ENCODE data around the gene ZNF341.

Gene ZNF341

DNA sequence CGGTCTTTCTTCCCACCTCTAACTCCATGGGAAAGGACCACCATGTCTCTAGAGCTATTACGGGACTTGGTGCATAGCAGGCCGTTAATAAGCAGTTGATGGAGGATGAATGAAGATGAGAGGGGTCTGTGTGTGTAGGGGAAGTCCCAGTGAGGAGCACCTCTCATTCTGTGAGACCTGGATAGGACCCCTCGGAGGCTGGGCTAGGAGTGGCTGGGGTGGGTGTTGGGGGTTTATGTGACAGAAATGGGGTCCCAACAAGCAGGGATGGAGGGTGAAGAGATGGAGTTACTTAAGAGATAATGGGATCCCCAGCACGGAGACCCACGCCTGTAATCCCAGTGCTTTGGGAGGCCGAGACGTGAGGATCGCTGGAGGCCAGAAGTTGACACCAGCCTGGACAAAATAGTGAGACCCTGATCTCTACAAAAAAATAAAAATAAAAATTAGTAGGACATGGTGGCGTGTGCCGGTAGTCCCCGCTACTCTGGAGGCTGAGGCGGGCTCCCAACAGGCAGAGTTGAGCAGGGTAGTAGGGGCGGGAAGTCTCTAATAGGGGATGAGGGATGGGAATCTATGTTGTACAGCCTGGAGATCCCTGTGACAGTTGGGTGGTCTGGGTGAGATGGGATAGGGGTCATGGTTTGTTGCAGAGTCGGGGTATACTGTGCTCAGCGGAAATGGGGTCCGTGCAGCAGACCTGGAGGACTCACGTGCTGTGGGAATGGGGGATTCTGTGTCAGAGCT is 677 bp upstream of the ZNF341 start:
- DNase-seq, result no peak

DNA sequence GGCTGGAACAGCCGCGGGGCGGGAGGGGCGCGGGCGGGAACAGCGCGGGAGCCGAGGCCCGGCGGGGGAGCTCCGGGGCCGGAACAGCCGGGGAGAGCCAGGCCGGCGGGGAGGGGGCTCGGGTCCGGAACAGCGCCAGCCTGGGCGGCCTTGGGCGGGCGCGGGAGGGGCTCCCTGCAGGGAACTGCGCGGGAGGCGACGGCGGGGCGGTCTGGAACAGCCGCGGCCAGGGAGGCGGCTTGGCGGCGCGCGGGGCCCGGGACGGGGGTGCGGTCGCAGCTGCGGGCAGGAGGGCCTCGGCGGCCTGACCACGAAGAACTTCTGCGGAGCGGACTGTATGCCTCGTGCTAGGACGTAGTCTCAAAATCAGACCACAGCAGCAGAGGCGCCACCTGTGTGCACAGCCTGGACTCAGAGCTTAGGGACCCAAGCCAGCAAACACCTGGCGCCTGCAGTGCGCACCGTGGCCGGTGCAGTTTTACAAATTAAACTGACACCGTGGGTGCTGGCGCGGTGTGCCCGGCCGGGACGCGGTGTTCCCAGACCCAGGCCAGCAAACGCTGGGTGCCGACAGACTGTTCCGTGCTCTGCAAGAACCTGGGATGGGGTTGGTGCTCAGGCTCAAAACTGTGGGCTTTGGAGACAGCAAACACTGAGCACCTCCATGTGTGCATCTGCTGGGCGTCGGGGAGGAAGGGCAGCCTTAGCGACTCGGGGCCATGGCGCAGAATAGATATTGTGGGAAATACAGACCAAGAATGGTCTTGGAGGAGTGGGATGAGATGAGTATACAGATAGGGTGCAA is 572 bp downstream of the ZNF341 start:
- DNase-seq, result peak in 1 of 2 donors; percentile 92

DNA sequence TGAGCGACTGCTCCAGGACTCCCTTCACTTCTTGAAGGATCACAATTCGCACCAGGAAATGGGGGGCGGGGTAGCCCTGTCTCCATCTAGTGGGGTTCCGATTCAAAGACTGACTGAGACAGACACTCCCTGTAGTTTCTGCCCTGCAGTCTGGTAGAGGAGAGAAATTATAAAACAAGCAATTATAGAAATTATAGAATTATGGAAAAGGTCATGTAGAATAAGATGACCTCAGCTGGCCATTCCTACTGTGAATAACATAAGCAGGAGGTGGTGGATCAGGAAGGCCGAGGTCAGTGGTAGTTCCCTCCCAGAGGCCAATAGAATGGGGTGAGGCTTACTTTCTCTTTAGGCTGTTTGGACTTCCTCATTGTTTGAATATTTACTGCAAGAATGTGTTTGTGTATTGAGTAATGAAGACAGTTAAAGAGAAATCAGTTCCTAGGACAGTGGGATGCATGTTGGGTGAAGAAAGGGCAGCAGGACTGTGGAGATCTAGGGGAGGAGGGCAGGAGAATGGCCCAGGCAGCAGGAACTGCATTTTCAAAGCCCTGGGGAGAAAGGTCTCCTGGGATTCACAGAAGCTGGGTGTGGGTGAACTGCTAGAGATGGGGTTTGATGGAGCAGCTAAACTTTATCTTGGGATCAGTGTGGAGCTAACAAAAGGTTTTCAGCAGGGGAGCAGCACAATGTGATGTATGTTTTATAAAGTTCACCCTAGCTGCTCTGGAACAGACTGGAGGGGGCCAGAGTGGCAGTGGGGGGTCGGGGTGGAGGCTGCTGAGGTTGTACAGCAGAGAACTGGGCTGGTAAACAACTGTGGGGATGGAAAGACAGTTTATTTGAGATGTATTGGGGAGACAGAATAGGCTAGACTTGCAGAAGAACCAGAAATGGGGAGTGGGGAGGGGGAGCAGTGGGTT is 2.1 kb downstream of the ZNF341 start:
- peak in 1 of 2 donors; percentile 13 for DNase-seq

DNA sequence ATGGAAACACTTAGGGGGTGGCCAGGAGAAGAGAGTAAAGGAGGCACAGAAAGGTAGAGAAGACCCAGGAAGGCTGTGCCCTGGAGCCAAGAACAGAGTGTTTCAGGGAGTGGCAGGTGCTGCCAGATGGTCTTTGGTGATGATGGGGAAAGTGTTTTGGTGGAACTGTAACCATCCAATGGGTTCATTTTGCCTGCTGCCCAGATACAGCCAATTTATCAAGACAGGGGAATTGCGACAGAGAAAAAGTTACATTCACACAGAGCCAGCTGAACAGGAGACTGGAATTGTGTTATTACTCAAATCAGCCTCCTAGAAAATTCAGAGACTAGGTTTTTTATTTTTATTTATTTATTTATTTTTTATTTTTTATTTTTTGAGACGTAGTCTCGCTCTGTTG is 5.2 kb downstream of the ZNF341 start:
- DNase-seq, result no peak

DNA sequence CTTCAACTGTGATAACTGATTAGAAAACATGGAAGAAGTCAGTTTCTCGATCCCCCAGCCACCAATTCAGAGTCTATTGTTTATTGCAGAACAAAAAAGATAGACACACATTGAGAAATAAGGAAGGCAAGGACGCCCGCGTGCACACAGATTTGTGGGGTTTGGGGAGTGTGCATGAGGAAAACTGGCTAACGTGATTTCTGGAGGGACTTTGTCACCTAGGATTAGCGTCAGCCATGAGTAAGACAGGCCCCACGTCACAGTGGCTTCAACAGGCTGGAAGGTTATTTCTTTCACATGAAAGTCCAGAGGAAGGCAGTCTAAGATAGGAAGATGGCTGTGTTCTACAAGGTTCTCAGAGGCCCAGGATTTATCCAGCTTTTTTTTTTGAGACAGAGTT is 7.7 kb downstream of the ZNF341 start:
- DNase-seq, result no peak

DNA sequence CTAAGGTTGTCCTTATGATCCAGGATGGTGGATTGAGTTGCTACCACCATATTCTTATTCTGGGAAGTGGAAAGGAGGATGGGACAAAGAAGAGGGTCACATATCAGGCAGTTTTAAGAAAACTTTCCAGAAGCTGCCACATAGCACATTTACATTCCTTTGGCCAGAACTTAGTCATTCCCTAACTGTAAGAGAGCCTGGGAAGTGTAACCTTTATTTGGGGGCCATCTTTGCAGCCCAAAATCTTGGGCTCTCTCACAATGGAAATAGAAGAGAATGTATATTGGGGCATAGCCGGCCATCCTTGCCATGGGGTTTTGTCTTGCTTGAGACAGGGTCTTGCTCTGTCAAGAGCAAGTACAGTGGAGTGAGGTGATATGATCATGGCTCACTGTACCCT is 8.4 kb downstream of the ZNF341 start:
- no peak for DNase-seq

DNA sequence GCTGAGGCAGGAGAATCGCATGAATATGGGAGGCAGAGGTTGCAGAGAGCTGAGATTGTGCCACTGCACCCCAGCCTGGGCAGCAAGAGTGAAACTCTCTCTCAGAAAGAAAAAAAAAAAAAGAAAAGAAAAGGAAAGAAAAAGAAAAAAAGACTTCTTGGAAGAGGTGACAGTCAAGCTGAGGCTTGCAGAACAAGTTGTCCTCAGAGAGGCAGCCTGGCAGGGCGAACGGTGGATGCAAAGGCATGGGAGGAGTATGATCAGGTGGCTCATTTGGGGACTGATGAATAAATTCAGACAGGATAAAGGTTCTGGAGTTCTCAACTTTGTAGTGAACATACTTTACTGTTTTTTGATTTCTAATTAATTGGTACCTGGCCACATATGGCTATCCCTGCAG is 12.4 kb downstream of the ZNF341 start:
- no peak for DNase-seq

DNA sequence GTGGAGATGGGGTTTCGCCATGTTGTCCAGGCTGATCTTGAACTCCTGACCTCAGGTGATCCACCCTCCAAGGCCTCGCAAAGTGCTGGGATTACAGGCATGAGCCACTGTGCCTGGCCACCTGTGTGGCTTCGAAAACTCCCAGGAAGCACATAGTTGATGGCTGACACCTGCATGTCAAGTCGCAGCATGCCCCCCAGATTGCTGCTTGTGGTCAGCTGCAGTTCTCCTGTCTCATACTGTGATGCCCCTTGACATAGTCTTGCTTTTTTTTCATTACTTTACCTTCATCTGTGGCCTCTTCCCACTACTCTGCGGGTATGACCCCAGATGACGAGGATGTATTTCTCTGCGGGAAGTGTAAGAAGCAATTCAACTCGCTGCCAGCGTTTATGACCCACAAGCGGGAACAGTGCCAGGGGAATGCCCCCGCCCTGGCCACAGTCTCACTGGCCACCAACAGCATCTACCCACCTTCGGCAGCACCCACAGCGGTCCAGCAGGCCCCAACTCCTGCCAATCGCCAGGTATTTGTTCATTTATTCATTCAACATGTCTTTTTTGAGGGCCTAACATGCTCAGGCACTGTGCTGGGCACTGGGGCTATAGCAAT is 13.1 kb downstream of the ZNF341 start:
- DNase-seq, result no peak

DNA sequence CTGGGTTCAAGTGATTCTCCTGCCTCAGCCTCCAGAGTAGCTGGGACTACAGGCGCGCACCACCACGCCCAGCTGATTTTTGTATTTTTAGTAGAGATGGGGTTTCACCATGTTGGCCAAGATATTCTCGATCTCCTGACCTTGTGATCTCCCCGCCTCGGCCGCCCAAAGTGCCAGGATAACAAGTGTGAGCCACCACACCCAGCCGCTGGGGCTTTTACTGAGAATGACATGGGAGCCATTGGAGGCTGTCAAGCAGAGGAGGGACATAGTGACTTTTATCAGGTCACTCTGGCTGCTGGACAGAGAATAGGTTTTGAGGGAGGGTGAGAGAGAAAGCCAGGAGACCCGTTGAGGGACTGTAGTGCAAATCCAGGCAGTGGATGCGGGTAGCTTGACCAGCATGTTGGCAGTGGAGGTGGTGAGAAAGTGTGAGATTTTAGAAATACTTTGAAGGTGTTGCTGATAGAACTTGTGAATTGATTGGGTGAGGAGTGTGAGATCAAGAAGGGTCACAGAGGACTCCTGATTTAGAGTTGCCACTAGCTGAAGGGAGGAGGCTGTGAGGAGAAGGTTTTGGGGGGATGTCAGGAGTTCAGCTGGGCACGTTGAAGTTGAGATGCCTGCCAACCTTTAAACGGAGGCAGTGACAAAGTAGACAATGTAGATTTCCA is 14.7 kb downstream of the ZNF341 start:
- DNase-seq, result no peak

DNA sequence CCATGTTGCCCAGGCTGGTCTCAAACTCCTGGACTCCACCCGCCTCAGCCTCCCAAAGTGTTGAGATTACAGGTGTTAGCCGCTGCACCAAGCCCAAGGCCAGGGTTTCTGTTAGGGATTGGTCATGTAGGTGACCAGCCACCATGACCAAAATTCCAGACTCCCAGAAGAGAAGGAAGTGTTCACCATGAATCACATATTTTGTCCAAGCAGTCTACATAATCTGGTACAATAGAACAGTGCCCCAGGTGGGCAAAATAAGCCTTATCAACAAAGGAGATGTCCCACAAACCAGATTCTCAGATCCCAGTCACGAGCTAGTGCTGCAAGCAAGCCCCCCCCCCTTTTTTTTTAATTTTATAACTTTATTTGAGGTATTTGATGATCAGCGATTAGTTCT is 20.0 kb downstream of the ZNF341 start:
- DNase-seq, result no peak

DNA sequence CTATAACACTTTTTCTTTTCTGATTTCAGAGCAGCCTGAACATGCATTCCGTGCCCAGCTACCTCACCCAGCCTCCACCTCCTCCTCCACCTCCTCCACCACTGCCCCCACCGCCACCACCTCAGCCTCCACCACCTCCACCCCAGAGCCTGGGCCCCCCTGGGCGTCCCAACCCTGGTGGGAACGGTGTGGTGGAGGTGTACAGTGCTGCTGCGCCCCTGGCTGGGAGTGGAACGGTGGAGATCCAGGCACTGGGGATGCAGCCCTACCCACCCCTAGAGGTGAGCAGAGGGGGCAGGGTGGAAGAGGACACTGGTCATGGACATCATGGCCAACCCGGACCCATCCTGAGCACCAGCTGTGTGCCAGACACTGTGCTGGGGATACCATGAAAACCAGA is 21.3 kb downstream of the ZNF341 start:
- DNase-seq, result no peak

DNA sequence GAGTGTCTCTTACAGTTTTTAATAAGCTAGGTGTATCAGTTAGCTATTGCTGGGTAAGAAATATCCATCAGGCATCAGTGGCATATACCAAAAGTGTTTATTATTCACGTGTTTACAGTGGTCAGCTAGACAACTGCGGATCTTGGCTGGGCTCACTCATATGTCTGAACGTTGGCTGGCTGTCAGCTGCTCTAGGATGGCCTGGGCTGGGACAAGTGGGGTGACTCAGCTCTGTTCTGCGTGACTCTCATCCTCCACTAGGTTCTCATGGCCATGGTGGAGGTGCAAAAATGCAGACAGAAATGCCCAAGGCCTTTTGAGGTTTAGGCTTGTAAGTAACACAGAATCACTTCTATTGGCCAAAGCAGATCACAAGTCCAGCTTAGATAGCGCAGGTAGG is 22.0 kb downstream of the ZNF341 start:
- DNase-seq, result no peak

DNA sequence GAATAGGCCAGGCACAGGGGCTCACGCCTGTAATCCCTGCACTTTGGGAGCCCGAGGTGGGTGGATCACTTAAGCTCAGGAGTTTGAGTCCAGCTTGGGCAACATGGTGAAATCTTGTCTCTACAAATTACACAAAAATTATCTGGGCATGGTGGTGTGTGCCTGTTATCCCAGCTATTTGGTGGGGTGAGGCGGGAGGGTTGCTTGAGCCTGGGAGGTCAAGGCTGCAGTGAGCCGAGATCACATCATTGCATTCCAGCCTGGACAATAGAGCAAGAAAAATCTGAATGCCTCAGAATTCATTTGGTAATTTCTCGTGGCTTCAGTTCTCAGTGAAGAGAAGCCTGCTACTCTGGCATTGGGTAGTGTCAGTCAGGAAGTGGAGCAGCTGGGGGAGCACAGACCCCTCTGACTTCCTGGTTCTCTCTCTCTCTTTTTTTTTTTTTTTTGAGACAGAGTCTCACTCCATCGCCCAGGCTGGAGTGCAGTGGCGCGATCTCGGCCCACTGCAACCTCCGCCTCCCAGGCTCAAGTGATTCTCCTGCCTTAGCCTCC is 24.2 kb downstream of the ZNF341 start:
- peak in 1 of 2 donors; percentile 23 for DNase-seq

DNA sequence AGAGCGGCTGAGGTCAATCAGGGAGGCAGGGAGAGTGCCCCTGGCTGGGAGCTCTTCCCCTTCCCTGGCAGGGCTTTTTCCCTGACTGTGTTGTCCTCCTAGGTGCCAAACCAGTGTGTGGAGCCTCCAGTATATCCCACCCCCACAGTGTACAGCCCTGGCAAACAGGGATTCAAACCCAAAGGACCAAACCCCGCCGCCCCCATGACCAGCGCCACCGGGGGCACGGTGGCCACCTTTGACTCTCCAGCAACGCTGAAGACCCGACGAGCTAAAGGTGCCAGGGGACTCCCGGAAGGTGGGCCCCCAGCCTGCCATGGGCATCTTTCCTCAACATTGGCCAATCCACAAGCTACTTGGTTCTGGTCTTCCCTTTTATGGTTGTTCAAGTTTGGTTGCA is 25.2 kb downstream of the ZNF341 start:
- no peak for DNase-seq

DNA sequence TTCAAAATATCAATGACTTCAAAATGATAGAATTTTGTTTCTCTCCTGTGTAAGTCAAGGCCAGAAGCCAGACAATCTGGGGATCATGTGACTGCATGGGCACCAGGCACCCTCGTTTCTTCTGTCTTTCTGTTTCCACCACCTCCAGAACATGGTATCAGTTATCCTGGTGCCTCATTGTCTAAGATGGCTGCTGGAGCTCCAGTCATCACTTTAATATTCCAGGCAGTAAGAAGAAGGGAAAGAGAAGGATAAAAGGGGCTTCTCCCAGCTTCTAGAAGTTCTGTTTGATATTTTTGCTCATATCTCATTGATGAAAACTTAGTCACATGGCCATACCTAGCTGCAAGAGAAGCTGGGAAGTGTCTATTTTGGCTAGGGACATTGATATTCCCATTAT is 25.7 kb downstream of the ZNF341 start:
- no peak for DNase-seq

DNA sequence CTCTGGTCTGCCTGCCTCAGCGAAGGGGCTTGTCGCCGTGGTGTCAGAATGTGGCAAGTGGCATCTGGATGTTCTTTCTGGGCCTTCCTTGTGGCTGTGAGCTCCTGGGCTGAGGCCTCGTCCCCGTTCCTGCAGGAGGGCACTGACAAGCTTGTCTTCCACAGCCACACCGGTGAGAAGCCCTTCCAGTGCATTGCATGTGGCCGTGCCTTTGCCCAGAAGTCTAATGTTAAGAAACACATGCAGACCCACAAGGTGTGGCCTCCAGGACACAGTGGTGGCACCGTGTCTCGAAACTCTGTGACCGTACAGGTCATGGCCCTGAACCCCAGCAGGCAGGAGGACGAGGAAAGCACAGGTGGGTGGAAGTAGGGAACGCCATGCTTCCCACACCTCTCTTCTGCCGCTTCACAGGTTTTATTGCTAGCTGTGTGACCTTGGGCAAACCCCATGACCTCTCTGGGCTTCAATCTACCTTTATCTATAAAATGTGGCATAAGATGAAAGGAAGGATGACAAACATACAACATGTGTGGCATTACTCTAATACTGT is 30.0 kb downstream of the ZNF341 start:
- no peak for DNase-seq

DNA sequence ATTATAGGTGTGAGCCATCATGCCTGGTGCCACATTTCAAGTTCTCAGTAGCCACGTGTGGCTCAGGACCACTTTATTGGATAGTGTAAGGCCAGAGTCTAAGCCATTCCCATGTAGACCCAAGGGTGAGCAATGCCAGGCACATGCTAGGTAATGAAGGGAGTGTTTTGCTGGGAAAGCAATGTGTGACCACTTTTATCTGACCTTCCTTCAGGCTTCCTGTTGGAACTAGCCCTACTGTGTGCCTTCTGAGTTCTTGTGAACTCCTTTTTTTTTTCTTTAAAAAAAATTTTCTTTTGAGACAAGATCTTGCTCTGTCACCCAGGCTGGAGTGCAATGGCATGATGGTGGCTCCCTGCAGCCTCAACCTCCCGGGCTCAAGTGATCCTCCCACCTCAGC is 33.3 kb downstream of the ZNF341 start:
- no peak for DNase-seq

DNA sequence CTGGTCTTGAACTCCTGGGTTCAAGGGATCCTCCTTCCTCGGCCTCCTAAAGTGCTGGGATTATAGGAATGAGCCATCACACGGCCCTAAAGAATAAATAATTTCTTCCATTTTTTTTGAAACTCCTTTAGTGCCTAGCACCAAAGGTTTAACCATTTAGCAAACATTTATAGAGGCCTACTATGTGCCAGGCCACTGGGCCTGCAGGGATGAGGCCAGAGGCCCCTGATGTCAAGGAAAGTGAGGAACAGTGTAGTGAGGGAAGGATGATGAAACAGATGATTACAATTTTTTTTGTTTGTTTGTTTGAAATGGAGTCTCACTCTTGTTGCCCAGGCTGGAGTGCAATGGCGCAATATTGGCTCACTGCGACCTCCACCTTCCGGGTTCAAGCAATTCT is 33.8 kb downstream of the ZNF341 start:
- no peak for DNase-seq

DNA sequence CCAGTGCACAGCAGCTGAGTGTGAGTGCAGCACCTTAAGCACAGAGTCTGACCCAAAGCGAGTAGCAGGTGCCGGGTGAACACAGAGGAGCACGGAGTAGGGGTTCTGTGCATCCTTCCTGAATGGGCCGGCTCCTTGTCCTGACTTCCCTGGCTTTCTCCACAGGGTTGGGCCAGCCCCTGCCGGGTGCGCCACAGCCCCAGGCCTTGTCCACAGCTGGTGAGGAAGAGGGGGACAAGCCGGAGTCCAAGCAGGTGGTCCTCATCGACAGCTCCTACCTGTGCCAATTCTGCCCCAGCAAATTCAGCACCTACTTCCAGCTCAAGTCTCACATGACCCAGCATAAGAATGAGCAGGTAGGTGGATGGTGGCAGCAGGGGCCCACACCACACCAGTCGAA is 34.9 kb downstream of the ZNF341 start:
- DNase-seq, result no peak

DNA sequence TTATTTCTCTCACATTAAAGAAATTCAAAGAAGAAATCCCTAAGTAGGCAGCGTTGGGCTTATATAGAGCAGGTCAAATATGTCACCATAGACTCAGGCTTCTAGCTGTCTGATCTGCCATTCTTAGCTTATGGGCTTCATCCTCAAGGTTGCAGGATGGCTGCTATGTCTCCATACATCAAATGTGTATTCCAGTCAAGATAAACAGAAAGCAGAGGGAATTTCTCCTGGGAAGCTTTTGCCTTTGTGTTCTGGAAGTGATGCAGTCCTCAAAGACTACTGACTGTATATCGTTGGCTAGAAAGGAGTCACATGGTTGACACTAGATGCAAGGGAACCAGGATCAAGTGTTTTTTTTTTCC is 36.0 kb downstream of the ZNF341 start:
- no peak for DNase-seq

DNA sequence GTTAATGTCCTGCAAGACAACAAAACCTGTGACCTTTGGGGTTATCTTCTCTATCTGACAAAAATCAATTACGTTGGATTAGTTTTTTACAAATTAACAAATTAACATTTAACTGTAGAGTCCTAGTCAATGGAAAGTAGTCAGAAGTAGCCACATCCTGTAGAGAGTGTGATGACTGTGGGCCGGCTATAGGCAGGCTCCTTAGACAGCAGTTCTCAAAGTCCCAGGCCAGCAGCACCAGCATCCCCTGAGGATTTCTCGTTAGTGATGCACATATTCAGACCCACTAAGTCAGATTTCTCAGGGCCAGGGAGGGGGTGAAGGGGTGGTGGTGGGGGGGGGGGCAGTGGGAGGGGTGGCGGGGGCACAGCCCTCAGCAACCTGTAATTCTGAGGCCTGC is 37.2 kb downstream of the ZNF341 start:
- no peak for DNase-seq

DNA sequence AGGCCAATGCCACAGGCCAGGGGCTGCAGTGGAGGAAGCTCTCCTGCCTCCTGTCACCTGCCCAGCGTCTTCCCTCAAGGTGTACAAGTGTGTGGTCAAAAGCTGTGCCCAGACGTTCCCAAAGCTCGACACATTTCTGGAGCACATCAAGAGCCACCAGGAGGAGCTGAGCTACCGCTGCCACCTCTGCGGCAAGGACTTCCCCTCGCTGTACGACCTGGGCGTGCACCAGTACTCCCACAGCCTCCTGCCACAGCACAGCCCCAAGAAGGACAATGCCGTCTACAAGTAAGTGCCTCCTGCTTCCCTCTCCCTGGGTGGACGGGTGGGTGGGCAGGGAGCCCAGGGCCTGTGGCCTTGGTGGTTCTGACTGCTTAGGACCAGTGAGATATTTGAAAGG is 38.2 kb downstream of the ZNF341 start:
- no peak for DNase-seq

Data from CD4-positive, alpha-beta T cell treated with Interleukin-1 beta for 1 hour (primary cell).